IMR-90 (cell line): ENCODE results near the gene SSBP3.

Source experiments
- BHLHE40 ChIP-seq: fragments of 150-350 bp; IDR thresholded peaks from 2 replicates; pipeline ENCODE4 v1.6.1; 2016; ENCODE audit warnings: mild to moderate bottlenecking, low read depth, low read length
- MXI1 ChIP-seq: IDR thresholded peaks from 2 replicates; pipeline ENCODE4 v1.6.1; 2012; ENCODE audit warnings: low read depth, mild to moderate bottlenecking, low read length, moderate library complexity, borderline replicate concordance
- POLR2A ChIP-seq: IDR thresholded peaks from 2 replicates; pipeline ENCODE4 v1.6.1; 2012; ENCODE audit warnings: mild to moderate bottlenecking, low read depth, low read length
- RAD21 ChIP-seq: IDR thresholded peaks from 2 replicates; pipeline ENCODE4 v1.6.1; 2012; ENCODE audit warnings: low read length, improper control_type of control experiment
- RCOR1 ChIP-seq: IDR thresholded peaks from 2 replicates; pipeline ENCODE4 v1.6.1; 2012; ENCODE audit warnings: mild to moderate bottlenecking, low read length, improper control_type of control experiment; ENCODE audit not compliant: insufficient replicate concordance
- TF ChIP-seq, protein P1 (sequence below): conservative IDR thresholded peaks from 2 replicates; pipeline ENCODE4 v1.5.1; 2012; ENCODE audit warnings: mild to moderate bottlenecking, low read depth, low read length, improper control_type of control experiment

DNA sequence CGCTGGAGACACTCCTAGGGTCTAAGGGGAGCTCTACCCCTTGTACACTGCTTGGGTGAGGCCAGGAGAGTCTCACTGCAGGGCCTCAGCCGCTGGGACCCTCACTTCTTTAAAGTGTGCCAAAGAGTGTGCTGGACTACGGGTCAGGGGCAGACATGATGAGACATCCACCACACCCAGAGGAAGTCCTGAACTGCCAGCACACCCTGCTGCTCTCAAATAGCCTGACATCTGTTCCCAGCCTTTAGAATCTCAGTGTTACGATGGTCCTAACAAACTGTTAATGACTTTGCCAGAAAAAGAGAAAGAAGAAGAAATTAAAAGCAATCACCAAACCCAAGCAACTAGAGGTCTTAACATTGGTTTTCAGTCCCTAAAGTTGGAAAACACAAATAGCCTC, 157.2 kb downstream of the SSBP3 start:
- TF ChIP-seq BHLHE40 (no peak), POLR2A (no peak), RCOR1 (no peak), MXI1 (no peak), RAD21 (no peak)
- TF ChIP-seq, protein P1, sequence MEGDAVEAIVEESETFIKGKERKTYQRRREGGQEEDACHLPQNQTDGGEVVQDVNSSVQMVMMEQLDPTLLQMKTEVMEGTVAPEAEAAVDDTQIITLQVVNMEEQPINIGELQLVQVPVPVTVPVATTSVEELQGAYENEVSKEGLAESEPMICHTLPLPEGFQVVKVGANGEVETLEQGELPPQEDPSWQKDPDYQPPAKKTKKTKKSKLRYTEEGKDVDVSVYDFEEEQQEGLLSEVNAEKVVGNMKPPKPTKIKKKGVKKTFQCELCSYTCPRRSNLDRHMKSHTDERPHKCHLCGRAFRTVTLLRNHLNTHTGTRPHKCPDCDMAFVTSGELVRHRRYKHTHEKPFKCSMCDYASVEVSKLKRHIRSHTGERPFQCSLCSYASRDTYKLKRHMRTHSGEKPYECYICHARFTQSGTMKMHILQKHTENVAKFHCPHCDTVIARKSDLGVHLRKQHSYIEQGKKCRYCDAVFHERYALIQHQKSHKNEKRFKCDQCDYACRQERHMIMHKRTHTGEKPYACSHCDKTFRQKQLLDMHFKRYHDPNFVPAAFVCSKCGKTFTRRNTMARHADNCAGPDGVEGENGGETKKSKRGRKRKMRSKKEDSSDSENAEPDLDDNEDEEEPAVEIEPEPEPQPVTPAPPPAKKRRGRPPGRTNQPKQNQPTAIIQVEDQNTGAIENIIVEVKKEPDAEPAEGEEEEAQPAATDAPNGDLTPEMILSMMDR: no peak
